Smooth muscle cell of the brain vasculature (primary cell): ENCODE results near the gene DGCR6L.
"Not testable (repeated sequence)": the region's sequence is repeated elsewhere in the genome, so short reads cannot be mapped to it uniquely, and the experiment has no call there.

Experiments
- DNase-seq: peaks from one replicate; pipeline ENCODE4 v3.0.0-alpha.2; 2012; ENCODE audit warnings: low read depth, low spot score

DGCR6L gene

DNA sequence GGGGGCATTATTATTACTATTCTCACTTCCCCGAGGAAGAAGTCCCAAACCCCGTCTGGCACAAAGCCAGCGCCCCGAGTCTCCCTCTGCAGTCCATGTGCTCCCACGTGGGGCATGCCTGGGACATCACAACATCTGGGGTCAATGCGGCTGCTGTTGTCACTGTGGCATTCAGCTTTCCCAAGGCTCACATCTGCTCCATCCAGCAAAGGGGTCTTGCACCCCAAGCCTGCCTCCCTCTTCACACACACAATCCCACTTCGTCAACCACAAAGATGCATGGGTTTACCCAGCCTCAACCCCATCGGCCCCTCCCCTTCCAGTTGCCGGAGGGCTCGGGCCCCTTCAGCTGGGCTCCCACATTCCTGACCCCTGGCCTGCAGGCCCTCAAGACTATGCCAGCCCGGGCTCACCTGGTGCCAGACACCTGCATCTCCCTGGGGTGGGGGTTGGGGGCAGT lies 28.2 kb downstream of the DGCR6L start:
- no peak for DNase-seq

DNA sequence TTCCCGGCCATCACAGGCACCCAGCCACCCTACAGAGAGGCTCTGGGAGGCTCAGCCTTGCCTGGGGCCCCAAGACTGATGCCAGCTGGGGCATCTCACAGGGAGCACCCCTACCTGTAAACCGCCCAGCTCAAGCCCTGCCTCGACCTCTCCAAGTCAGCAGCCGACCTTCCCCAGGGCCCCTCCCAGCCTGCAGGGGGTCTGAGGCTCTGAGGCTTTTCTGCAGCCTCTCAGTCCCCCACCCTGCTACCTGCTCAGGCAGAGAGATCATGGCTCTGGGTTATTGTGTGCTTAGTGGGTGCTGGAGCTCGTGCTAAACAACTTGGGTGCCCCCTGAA lies 28.6 kb downstream of the DGCR6L start:
- DNase-seq: no peak

DNA sequence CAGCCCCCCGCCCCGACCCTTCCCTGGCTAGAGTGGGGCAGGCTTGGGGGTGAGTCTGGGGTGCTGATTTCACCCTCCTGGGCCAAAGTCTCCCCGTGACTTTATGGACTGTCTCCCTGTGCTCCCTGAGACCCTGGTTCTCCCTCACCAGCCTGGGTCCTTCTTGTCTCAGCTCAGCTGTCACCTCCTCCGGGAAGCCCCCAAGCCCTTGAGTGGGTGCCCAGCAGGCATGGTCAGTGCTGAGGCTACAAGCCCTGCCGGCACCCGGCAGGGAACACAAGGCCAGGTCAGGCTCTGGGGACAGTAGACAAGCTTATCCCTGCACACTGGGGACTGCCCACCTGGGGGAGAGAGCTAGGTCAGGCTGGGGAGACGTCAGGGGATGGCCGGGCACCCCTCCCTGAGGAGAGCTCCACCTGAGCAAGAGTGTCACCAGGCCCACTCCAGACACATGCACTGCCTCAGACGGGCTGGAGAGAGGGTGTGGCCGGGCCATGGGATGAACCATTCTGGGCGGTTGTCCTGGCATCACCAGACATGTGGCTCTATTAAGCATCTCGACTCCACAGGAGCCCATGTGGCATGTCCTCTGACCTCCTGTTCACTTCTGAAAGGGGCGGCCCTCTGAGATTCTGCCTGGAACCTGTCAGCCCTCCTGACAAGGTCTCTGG lies 29.1 kb downstream of the DGCR6L start:
- DNase-seq: no peak

DNA sequence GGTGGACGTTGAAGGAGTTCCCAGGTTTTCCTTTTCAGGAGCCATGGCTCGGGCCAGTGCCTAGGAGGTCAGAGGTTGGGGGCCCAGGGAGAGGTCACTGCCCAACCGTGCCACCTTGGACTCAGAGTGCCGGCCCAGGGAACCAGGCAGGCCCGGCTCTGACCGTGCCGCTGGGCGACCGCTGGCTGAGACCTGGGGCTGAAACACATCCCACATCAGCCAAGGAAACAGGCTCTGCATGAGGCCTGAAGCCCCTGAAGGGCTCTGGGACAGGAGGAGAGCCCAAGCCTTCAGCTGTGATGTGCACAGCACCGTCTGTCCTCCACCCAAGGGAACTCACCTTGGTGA lies 29.8 kb downstream of the DGCR6L start:
- no peak for DNase-seq

DNA sequence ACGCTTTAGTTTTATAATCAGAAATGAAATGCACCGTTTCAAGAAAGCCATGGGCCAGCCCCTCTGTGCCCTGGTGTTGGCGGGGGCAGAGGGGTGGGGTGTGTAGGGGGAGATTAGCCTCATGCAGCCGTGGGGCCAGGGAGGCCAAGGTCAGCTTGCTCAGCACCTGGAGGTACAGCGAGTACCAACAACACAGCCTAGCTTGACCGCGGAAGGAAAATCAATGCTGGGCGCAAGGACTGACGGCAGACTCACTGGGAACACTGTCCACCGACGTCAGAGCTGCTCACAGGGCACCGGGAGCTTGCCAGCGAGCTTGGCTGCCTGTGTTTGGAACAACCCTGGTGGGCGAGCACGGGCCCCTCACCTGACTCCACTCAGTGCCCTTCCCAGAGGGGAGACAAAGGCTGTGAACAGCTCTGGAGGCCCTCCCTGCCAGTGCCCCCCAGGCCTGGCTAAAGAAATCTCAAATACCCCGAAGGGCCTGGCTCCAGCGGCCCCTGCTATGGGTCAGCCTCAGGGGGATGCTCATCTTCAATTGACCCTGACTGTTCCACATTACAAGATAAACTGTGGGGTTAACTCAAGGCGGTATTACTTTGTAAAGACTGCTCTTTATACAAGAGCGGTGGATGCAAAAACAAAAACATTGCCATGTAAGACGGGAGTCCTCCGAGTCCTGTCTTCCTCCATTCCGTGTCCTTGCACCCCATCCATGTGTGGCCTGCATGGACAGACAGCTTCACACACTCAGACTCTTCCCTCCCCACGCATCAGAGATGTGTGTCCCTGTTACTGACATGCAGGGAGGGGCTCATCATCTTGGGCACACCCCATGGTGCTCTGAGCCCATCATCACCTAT lies 30.4 kb downstream of the DGCR6L start:
- DNase-seq: not testable (repeated sequence)

DNA sequence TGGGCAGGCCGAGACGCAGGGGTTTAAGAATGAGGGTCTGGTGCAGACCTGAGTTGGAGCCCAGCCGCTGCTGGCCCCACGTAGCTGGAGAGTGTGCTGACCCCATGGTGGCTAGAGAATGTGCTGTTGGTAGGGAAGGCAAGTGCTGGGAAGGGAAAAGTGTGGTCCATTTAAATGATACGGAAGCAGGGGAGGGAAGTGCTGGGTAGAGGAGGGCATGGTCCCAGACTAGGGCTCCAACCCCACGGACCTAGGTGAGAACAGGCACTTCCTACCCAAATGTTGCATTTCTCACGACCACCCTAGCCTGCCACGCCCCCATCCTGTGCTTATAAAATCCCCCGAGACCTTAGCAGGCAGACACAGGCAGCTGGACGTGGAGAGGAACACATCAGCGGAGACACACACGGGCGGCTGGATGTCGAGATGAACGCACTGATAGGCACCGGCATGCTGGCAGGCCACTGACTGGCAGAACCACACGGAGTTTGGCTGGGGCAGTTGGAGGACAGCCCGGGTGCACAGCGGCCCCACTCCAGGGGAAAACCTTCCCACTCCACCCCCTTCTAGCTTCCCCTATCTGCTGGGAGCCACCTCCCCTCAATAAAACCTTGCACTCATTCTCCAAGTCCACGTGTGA lies 33.0 kb downstream of the DGCR6L start:
- not testable (repeated sequence) for DNase-seq

DNA sequence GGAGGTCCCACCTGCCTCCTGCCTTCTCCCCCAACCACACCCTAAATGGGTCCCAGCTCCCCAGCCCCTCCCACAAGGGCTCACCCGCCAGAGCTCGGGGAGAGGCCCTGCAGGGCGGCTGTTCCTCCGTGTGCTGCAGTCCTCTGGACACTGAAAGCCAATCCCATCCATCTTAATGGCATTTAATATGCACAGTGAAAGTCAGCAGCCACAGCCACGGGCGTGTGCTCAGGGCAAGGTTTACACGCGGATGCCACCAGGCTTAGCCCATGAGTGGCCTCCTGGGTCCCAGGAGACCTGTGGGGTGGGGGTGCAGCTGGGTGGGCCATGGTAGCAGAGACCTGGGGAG lies 33.6 kb downstream of the DGCR6L start:
- not testable (repeated sequence) for DNase-seq

DNA sequence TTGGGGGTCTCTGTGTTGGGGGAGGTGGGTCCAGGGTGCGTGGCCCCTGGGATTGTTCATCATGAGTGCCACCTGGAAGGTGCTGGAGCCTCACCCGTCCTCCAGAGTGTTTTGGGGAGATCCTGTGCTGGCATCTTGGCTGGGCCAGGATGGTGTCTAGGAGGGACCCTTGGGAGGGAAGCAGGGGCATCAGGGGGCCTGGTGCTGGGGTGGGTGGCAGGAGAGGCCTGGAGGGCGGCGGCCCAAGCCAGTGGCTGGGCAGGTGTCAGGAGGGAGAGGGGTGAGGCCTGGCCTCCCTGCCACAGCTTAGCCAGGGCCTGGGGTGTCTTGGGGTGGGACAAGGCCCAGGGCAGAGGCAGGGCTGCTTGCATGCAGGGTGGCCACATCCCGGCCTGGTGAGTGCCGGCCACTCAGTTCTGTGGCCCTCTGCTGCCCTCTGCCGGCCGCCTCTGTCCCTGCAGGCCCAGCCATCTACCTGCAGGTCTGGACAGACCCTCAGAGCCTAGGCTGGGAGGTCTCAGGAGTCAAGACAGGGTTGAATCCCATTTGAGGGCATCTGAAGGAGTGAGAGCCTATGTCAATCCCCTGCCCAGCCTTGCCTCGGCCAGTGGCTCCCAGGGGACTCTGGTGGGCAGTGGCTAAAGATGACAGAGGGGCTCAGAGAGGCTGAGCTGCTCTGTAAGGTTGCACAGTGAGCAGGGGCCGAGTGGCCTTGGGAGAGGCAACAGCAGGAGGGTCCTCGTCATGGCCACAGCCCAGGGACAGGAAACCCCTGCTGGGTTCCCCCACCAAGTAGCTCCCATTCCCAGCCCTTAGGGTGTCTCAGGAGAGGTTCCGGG lies 34.2 kb downstream of the DGCR6L start:
- peak; percentile 17 for DNase-seq

DNA sequence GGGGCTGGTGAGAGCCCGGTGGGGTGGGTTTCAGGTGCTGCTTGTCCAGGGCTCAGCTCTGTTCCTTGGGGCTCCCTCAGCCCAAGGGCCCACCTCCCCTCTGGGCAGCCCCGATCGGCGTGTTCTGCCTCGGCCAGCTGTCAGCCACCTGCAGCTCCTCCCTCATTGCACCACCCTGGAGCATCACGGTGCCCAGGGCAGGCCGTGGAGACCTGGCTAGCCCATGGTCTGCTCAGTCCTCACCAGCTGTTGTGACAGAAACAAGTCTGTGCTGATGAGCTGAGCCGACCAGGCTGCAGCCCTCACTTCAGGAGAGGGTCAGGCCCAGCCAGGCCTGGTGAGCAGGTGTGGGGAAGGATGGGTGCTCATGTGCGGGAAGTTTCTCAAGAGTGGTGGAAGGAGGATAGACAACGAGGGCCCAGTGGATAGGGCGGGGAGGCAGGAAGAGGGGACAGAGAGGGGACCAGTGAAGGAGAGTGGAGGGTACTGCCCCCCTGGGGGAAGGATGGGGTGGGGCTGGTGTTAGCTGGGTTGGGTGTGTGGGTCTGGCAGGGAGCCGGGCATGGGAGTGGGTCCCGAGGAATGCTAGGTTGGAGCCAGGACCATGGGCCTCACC lies 35.3 kb downstream of the DGCR6L start:
- DNase-seq: no peak

DNA sequence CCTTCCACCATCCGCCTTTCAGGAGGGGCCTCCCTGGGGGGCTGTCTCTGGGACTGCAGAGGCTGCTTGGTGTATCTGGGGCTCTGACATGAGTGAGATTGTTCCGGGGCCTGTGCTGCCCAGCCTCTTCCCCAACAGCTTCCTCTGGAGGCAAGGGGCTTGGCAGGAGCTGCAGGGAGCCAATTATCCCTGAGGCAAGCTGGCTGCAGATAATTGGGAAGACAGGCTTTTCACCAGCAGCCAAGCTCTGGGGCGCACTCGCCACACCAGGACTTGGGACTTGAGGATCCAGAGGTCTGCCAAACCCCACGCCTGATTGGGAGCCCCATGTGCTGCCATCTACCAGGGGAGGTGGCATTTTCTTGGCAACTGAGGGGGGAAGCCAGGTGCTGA lies 36.2 kb downstream of the DGCR6L start:
- no peak for DNase-seq

DNA sequence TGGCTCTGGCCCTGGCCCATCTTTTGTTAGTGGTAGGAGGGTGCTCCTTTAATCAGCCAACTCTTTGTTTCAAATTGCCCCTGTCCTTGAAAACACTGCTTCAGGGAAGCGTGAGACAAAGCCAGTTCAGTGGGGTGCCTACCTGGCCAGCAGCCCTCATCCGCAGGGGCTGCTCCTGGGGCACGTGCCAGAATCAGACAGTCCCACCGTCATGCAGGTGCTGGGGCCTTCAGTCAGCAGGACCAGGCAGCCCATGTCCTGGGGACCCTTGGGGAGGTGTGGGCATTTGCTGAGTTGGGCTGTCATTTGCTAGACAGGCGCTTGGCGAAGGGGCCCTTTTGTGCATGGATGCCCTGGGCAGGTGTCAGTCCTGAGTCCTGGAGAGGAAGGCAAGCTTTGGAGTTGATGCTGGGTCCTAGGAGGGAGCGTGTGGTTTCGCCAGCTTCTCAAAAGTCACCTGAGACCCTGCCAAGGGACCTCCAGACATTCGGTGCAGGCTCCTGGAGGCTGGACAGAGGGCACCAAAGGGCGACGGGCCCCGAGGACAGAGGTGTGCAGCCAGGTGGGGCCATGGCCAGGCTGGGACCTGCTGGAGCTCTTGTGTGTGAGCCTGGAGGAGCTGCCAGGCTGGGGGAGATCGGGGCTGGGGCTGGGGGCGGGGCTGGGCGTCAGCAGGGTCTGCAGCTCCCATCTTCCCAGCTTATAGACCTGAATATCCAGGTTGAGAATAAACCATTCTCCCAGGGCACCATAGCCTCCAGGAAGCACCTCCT lies 36.8 kb downstream of the DGCR6L start:
- DNase-seq: no peak

DNA sequence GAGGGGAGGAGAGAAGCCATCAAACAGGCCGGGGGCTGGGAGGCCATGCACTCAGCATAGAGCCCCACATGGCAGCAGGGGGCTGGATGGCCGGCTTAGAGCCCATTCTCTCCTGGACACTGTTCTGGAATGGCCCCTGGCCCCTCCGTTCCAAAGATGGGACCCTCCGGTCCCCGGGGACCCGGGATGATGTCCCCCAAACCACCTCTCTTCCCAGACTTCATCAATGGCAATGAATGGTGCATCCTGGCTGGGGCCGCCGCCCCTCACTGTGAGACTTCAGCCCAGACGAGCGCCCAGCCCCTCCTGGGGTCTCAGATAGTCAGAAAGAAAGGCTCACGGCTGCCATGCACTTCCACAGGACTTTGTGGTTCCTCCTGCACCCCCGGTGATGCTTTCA lies 38.0 kb downstream of the DGCR6L start:
- DNase-seq: no peak

DNA sequence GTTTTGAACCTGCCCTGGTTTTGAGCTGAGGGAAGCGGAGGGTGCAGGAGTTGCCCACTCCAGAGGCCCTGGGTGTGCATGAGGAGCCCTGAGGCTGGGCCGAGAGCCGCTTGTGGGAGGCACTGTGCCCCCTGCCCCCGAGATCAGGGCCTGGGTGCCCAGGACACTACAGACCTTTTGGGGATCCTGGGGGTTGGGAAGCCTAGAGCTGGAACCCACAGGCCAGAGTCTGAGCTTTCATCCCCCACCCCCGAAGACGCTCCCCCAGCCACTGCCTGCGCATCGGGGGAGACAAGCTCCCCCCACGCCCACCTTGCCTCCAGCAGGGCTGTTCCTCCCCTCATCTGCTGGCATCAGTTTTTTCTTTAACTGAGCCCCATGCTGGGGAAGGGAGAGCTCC lies 38.4 kb downstream of the DGCR6L start:
- DNase-seq: not testable (repeated sequence)

DNA sequence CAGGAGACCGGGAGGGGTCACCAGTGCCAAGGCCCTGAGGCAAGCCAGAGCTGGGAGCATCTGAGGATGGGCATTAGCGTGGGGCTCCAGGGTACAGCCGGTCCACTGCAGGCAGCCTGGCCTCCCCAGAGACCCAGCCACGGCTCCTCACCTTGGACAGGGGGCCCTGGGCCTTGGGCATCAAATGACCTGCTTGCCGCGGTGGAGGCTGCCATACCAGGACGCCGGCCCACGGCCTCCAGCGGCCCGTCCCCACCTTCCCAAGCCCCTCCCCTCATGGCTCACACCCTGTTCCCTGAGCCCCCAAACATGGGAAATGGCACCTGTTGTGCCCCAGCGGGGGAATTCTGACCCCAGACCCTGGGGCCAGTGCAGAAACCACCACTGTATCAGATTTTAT lies 39.0 kb downstream of the DGCR6L start:
- no peak for DNase-seq

DNA sequence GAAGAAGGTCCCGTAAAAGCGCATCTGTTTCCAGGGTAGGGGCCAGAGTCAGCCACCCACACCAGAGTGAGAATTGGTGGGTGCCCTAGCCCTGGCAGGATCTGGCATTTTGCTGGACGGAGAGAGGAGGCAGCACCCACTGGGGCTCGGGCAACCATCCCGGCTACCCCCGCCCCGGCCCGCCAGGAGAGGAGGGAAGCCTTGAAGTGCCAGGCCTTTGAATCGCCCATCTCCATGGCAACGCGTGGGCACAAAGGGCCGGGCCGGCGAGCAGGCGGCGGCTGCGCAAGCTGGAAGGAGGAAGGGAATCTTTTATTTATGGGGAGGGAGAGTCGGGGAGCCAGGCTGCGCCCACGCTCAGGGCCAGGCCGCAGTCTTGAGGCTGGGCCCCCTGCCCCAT lies 39.7 kb downstream of the DGCR6L start:
- DNase-seq: not testable (repeated sequence)

DNA sequence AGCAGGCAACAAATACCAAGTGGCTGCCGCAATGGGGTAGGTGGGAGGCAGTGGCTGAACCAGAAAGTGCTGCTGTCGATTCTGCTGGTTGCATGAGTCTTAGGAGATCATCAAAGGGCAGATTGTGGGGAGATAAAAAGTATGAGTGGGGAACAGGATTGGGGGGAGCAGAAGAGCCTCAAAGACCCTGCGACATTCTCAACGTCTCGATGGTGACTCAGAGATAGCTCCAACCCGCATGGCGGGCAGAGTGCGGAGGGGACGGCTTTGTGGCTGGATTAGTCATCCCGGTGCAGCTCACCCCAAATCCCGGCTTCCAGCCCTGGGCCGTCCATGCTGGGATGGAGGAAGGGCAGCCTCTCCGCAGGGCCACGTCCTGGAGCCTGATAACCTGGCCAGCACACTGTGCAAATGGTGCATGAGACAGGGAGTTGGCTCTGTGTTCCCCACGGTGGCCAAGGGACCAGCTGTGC lies 40.2 kb downstream of the DGCR6L start:
- no peak for DNase-seq

DNA sequence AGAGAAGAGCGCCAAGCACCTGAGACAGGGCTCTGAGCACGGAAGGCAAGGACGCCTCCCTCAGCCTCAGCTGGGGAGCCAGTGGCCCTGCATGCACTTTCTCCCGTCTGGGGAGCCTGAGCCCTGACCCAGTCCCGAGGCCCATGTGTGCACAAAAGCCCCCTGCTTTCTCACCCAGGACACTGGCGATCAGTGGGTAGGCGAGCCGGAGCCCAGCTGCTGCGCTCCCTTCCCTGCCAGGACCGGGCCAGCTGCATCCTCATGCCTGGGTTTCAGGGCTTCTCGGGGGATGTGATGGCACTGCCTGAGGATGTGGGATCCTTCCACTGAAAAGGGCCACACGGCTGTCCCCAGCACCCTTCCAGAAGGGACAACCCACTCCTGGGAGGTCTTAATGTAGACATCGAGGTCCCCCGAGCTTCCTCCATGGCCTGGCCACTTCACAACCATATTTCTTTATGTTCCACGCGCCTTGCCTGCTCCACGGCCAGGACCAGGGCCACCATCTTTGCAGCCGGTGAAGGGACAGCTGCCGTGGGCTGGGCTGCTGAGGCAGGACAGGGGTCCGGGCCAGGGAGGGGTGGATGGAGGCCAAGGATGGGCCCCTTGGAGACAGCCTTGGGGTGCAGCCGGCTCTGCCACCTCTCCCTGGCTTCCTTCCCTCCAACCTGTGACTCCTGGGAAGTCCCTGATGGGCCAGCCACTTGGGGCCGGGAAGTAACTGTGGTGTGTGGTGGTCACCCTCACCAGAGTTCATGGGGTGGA lies 41.0 kb downstream of the DGCR6L start:
- DNase-seq: not testable (repeated sequence)

DNA sequence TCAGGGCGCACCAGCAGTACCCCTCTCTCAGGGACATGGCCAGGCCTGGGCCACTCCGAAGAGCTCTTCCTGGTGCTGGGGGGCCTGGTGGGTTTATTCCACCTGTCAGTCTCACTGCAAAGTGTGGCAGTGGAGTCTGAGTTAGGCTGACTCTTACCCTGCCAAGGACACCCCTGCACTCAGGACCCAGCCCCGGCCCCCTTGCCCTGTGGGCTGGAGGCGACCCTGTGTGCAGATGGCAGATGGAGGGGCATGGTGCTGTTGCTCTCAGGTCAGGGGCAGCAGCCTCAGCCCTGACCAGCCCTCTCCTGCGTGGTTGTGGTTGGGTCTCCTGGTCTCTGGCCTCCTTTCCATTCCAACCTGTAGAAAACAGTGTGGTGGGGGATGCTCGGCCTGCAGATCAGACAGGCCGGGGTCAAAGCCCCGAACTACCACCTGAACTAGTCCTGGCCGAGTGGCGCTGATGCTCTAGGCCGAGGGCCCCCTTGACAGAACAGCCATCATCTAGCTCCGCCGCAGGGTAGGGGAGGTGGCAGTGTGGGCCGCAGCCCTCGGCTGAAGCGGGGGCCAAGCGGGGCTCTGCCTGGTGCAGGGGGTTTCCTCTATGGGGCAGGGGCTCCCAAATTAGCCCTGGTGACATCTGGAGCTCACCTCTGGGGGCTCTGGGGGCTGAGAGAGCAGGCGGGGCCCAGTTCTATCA lies 41.8 kb downstream of the DGCR6L start:
- not testable (repeated sequence) for DNase-seq

DNA sequence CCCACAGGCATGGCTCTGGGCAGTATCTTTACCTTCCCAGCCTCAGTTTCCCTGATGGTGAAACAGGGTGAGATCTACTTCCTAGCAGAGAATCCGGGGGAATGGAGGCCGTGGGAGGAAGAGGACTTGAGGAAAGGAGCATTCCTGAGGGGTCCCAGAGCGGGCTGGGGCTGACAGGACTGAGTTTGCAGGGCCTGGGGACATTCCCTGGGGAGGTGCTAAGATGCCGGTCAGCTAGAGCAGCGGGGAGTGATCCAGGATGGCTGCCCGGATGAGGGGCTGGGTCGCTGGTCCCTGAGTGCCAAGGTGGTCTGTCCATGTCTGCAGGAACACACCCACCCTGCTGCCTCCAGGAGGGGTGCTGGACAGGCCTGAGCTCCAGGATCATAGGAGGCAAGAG lies 43.4 kb downstream of the DGCR6L start:
- DNase-seq: no peak
